Stimulated activated CD4-positive, alpha-beta T cell treated with anti-CD3 and anti-CD28 coated beads, Interleukin-12 subunit alpha, Interleukin-12 subunit beta, amount 100 ng/mL, for 24 hours (primary cell): ENCODE results near the gene ANKRD31.
"Not testable (repeated sequence)": the region's sequence is repeated elsewhere in the genome, so short reads cannot be mapped to it uniquely, and the experiment has no call there.

Source experiments
- DNase-seq, 2 experiments: peaks; one replicate each; pipeline ENCODE4 v3.0.0-alpha.2; 2020; ENCODE audit warnings: low read depth in 2 of 2

ANKRD31 gene

DNA sequence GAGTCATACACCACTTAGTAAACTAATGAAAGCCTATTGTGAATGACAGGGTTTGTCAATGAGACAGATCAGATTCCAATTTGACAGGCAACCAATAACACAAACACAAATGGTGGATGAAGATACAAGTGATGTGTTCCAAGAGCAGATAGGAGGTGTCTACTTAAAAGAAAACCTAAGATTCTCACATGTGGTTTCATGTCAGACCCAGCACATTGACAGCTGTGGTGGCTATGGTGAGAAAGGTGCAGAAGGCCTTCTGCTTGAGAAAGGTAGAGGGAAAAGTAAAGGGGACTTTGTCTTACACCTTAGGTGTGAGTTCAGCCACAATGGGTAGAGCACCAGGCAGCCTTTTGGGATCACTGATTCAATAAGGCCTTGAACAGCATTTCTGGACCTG, 11.2 kb downstream of the ANKRD31 start:
- no peak for DNase-seq

DNA sequence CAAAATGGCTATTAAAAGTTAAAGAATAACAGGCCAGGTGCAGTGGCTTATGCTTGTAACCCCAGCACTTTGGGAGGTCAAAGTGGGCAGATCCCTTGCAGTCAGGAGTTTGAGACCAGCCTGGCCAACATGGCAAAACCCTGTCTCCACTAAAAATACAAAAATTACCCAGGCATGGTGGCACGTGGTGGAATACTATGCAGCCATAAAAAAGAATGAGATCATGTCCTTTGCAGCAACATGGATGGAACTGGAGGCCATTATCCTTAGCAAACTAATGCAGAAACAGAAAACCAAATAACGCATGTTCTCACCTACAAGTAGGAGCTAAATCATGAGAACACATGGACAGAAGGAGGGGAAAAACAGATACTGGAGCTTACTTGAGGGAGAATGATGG, 15.9 kb downstream of the ANKRD31 start:
- not testable (repeated sequence) for DNase-seq

DNA sequence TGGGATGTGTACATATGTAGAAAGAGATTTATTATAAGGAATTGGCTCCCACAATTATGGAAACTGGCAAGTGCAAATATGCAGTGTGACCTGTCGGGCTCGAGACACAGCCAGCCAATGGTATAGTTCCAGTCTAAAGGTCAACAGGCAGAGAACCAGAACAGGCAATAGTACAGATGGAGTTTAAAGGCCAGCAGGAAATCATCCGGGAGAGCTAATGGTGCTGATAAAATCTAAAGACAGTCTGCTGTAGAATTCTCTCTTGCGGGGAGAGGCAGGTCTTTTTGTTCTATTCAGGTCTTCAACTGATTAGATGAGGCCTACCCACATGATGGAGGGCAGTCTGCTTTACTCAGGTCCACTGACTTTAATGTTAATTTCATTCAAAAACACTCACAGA, 21.8 kb downstream of the ANKRD31 start:
- no peak for DNase-seq

DNA sequence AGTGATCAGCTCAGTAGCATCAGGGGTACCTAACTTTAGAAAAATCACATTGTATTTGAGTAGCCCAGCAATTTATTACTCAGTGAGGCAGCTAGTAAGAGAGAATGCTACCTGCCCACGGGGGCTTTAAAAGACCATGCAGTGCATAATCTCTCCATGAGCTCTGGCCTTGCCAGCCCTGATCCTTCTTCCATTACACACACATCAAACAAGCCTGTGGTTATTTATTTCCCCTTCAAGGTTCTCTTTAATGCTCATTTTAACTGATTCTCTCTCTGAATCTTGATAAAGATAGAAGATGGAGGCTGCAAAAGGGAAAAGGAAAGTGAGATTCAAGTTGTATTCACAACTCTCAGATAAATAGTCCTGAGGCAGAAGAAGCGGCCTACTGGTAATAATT, 22.3 kb downstream of the ANKRD31 start:
- DNase-seq = no peak

DNA sequence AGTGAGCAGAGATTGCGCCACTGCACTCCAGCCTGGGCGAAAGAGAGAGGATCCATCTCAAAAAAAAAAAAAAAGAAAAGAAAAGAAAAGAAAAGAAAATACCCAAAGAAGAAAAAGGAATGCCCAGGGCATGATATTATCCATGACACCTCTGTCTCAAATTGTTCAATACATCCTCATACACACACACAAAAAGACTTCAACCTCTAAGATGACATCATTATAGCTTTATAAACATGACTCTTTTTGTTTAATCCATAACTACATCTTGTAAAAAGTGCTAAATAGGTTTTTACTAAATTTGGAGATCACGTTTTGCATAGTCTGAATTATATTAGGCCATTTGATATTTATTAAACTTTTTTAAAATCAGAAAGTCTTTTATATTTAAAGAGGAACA, 33.1 kb downstream of the ANKRD31 start:
- no peak for DNase-seq

DNA sequence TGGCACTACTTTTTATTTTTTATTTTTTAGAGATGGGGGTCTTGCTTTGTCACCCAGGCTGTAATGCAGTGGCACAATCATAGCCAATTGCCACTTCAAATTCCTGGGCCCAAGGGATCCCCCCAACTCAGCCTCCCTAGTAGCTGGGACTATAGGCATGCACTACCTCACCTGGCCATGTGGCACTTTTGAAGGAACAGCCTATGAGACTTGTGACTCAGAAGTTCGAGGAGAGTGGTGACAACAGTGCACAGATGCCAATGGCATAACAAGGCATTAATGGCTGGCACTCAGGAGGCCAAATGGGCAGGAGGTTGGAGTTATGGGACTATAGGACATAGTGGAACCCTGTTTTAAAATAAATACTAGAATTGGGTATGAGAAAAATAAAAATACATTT, 33.7 kb downstream of the ANKRD31 start:
- no peak for DNase-seq

DNA sequence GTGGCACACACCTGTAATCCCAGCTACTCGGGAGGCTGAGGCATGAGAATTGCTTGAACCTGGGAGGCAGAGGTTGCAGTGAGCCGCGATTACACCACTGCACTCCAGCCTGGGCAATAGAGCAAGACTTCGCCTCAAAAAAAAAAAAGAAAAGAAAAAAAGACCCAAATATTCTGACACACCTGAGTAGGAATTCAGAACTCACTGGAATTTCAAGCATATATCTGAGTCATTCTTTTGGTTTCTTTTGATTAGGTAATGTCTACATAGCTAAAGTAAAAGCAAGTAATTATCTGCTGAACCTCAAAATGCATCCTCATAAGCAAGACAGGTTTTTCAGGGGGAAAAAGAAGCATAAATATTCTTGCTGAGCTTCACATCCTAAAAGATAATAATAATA, 35.9 kb downstream of the ANKRD31 start:
- DNase-seq = no peak

DNA sequence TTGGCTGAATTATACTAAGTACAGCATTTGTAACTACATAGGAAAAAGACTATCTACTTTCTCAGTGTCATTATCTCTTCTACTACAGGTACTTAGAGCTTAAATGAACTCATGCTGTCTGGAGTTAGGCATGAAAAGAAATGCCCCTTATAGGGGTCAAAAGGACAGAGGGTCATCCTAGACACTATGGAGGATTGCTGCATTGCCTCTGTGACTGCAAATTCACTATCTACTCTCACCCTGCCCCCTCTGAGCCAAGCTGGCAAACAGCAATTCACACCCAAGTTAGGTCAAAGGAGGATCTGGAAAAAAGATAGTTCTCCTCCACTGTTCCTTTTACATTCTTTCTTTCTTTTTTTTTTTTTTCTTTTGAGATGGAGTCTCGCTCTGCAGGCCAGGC, 36.7 kb downstream of the ANKRD31 start:
- no peak for DNase-seq

DNA sequence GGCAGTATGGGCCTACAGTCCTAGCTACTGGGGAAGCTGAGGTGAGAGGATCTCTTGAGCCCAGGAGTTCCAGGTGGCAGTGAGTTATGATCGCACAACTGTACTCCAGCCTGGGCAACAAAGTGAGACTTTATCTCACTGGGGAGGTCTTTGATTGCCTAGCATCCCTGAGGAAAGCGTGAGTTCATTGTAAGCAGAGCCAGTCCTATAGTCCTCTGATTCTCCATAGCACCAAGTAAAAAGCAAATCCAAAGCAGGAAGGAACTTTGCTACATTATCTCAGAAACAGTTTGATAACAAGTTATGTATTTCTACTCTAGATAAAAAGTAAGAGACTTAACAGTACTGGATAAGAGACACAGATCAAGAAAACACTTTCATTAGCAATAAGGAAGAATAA, 37.6 kb downstream of the ANKRD31 start:
- no peak for DNase-seq

DNA sequence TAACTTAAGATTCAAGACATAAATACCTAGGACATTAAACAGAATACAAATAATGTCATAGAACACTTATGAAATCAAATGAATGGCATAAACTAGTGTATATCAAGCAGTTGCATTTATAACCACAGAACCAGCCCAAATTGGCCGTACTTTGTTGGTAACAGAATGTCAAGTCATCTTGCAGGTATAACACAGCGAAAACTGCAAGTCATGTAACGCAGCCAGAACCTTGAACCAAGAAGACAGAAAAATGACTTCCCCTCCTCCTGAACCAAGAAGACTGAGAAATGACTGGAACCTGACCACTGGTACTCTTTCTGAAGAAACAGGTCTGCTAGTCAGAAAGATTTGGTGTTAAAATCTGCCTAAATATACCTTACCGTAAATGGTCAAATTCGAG, 38.9 kb downstream of the ANKRD31 start:
- DNase-seq = no peak

DNA sequence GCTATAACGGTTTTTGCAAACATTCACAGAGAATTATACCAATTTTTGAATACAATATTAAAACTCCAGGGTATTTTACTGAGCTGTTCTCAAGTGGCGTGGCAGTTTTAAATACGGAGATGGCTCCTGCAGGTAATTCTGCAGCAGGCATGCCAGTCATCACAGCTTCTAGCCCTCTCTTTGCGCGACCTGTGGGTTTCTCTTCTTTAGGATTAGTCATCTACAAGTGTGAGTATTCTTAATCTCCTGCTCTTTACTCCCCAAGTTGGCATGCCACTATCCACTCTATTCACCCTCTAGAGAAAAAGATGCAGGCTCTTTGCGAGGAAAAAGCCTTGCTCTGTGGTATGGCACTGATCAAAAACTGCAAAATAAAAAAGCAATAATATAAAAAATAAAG, 43.9 kb downstream of the ANKRD31 start:
- peak in 1 of 2 experiments; percentile 4 for DNase-seq

DNA sequence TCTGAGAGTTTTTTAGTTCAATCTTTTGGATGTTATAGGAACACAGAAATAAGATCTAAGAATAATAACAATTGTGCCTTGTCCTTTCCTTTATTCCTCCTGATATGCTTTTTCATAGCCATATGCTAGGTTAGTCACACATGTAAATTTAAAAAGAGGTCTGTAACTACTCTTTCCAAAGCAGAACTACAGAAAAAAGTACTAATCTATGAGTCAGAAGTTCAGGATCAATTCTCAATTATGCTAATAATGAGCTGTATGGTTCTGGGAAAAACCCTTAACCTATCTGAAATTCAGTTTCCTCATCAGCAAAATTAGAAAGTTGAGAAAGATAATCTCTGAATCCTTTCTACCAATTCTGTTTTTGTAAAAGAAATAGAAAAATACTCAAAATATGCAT, 44.4 kb downstream of the ANKRD31 start:
- no peak for DNase-seq

DNA sequence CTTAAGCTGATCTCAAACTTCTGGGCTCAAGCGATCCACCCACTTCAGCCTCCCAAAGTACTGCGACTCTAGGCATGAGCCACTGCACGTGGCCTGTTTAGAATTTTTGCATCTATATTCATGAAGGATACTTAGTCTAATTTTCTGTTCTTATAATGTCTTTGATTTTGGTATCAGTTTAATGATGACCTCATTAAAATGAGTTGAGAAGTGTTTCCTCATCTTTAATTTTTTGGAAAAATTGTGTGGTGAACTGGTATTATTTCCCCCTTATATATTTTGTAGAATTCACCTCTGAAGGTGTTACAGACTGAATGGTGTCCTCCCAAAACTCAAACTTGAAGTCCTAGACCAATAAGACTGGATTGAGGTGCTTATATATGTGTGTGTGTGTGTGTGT, 46.5 kb downstream of the ANKRD31 start:
- no peak for DNase-seq

DNA sequence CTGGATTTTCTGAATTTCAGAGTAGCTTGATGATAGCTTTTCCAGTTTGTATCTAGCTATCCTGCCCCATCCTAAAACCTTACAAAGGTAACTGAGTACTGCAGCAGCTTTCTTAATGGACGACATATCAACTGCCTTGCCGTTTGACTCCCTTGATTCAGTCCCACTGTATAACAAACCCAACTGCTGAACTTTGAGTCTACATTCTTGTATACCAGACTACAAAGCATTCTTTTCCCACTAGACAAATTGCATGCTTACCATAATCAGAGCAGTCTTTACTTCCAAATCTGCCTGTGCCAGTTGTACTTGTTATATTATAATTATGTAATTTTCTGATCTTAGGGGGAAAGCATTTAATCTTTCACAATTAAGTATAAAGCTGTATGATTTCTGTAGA, 47.3 kb downstream of the ANKRD31 start:
- no peak for DNase-seq

DNA sequence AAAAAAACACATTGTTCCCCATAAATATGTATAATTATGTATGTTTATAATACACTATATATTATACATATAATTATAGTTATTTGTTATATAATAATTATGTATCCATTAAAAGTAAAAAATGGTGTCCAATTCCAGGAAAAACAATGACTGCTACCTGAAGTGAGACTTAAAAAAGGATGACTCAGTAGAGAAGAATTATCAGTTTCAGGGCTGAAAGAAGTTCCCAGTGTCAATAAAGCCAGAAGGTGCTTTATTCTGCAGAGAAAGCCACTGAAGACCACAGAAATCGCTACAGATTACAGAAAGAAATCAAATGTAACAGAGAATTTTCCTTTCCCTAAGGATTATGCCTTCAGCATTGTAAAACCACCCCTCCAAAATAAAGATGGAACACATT, 50.9 kb downstream of the ANKRD31 start:
- no peak for DNase-seq

DNA sequence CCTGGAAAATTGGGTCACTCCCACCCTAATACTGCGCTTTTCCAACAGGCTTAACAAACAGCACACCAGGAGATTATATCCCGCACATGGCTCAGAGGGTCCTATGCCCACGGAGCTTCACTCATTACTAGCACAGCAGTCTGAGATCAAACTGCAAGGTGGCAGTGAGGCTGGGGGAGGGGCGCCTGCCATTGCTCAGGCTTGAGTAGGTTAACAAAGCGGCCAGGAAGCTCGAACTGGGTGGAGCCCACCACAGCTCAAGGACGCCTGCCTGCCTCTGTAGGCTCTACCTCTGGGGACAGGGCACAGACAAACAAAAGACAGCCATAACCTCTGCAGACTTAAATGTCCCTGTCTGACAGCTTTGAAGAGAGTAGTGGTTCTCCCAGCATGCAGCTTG, 60.7 kb downstream of the ANKRD31 start:
- not testable (repeated sequence) for DNase-seq

DNA sequence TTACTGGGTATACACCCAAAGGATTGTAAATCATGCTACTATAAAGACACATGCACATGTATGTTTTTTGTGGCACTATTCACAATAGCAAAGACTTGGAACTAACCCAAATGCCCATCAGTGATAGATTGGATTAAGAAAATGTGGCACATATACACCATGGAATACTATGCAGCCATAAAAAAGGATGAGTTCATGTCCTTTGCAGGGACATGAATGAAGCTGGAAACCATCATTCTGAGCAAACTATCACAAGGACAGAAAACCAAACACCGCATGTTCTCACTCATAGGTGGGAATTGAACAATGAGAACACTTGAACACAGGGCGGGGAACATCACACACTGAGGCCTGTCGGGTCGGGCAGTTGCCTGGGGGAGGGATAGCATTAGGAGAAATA, 61.8 kb downstream of the ANKRD31 start:
- not testable (repeated sequence) for DNase-seq

DNA sequence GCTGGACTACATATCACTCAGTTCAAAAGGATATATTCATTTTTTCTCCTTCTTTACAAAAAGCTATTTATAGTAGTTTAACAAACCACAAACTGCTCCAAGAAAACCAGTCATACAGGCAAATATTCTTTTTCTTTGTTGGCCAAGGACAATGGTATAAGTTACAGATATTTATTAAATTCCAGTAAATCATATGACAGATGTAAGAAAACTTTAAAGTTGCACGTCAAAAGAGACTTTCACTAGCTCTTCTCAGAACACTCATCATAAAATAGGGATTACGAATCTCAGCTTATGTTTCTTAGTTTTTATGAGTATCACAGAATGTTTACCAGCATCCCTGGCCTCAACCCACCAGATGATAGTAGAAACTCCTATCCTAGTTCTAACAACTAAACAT, 67.2 kb downstream of the ANKRD31 start:
- no peak for DNase-seq

DNA sequence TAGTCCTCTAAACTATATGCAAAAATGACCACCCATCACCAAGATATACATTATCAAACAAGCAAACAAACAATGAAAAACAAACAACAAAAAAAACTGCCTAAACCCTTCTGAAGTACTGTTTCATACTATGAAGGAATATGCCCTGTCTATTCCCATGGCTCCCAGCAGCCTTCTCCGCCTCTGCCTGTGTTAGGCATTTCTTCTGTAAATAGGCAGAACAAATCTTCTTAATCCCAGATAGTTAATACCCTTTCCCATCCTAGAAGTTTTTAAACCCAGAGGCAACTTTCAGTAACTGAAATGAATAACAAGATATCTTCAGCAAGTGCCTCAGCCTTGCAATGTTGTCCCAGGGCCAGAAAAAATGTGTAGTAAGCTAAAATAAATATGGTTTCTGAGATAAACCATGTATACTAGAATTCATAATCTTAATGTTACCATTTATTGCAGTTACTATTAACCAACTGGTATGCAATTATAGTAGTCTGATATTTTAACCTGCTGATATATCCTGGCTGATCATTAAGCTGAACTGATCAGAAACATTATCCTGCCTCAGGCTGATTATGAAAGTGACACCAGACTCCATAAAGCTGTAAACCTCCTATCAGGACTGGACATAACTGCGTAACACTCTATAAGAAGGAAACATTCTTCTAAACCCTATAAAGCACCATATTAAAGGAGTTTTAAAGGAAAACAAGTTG, 68.5 kb downstream of the ANKRD31 start:
- no peak for DNase-seq

DNA sequence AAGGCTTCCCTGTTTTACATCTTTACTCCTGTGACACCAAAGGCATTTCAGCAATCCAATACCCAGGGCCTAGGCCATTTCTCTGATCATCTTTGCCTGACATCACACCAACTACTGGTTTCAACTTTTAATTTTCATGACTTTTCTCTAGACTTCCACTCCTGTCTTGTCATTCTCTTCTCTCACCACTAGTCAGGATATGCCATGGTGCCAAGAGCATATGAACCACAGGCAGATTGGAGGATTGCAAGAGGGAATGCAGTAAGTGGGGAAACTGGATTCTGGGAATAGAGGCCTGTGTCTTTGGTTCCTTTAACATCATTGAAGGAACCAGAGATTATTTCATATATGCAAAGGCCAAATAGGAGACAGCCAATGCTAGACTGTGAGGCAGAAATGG, 69.3 kb downstream of the ANKRD31 start:
- DNase-seq = no peak

DNA sequence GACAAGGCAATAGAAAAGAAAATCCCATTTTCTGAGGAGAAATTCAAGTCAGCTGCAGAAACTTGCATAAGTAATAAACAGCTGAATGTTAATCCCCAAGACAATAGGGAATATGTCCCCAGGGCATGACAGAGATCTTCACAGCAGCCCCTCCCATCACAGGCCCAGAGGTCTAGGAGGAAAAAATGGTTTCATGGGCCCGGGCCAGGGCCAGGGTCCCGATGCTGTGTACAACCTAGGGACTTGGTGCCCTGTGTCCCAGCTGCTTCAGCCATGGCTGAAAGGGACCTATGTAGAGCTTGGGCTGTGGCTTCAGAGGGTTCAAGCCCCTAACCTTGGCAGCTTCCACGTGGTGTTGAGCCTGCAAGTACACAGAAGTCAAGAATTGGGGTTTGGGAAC, 75.2 kb downstream of the ANKRD31 start:
- DNase-seq = not testable (repeated sequence)

DNA sequence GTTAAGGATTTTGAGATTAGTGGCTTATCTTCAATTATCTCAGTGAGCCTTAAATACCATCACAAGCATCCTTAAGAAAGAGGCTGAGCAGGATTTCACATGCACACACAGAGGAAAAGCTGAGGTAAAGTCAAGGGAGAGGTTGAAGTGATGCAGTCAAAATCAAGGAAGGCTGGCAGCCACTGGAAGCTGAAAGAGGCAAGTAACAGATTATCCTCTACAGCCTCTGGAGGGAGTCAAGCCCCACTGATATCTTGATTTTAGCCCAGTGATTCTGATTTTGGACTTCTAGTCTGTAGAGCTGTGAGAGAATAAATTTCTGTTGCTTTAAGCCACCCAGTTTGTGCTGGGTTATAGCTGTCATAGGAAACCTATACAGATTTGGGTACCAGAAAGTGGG, 80.1 kb downstream of the ANKRD31 start:
- DNase-seq = no peak

DNA sequence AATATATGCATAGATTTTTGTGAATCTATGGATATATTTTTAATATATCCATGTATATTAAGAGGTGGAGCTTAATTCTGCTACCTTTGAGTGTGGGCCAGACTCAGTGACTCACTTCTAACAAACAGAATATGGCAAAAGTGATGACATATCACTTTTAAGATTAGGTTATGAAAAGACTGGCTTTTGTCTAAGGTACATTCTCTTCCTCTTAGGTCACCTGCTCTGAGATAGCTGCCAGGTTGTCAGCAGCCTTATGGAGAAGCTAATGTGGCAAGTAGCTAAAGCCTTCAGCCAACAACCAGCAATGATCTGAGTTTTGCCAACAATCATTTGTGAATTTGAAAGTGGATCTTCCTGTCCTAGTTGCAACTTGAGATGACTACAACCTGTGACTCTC, 83.8 kb downstream of the ANKRD31 start:
- no peak for DNase-seq

DNA sequence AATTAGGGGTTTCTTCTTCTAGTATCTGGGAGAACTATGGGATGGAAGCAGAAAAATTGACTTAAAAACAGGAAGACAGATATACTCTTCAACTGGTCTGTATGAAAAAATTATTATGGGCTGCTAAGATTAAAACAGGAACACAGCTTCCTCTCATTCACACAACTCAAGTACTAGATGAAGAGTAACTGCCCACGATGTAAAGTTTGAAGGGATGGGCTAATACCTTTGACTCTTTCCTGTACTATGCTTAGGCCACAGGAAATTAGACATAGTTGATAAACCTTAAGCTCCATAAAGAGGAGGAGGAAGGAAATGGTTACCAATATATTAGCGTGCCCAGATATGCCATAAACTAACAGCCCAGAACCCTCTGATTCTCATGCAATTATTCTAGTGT, 88.6 kb downstream of the ANKRD31 start:
- DNase-seq = no peak
